ENCODE data around the gene OGDH.
A peak's percentile ranks its signal among the peaks of the same experiment; 100 is the strongest.
"Not testable (repeated sequence)": the region's sequence is repeated elsewhere in the genome, so short reads cannot be mapped to it uniquely, and the experiment has no call there.

OGDH gene

DNA sequence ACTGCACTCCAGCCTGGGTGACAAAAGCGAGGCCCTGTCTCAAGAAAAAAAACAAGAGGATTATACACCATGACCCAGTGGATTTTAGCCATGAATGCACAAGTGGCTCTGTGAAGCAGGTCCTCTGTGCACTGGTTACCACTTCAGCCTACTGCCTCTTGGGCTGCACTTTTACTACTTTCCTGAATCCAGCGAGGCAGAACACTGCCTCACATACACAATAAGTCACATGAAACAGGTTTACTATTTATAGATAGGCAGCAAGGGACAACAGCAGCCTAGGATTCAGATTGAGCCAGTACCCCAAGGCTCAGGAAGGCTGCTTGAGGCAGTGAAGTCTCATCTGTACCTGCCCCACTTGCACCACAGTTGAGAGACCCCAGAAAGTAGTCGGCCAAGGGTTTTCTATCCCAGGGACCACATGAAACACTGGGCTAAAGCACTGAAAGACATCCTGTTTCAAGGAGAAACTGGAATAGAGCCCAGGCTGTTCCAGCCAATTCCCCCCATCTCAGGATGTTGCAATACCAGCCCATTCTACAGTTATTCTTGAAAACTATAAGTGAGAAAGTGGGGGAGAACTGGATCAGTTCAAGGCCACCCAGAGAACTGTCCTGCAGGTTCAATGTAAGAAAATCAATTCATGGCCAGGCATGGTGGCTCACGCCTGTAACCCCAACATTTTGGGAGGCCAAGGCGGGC is 10.3 kb upstream of the OGDH start:
- TF ChIP-seq, protein P1, sequence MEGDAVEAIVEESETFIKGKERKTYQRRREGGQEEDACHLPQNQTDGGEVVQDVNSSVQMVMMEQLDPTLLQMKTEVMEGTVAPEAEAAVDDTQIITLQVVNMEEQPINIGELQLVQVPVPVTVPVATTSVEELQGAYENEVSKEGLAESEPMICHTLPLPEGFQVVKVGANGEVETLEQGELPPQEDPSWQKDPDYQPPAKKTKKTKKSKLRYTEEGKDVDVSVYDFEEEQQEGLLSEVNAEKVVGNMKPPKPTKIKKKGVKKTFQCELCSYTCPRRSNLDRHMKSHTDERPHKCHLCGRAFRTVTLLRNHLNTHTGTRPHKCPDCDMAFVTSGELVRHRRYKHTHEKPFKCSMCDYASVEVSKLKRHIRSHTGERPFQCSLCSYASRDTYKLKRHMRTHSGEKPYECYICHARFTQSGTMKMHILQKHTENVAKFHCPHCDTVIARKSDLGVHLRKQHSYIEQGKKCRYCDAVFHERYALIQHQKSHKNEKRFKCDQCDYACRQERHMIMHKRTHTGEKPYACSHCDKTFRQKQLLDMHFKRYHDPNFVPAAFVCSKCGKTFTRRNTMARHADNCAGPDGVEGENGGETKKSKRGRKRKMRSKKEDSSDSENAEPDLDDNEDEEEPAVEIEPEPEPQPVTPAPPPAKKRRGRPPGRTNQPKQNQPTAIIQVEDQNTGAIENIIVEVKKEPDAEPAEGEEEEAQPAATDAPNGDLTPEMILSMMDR (IDR thresholded peaks at IDR 0.05; ENCODE audit: borderline replicate concordance, insufficient read depth, low read depth, low read length), result no peak
- H3K4me3 ChIP-seq (ENCODE audit: low read depth, low read length), result no peak overlapping the region

DNA sequence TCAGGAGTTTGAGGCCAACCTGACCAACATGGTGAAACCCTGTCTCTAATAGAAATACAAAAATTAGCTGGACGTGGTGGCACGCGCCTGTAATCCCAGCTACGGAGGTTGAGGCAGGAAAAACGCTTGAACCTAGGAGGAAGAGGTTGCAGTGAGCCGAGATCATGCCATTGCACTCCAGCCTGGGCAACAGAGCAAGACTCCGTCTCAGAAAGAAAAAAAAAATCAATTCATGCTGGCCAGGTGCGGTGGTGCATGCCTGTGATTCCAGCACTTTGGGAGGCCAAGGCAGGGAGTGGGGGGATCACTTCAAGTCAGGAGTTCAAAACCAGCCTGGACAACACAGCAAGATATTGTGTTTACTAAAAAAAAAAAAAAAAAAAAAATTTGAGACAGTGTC is 9.2 kb upstream of the OGDH start:
- not testable (repeated sequence) for H3K4me3 ChIP-seq (ENCODE audit: low read depth, low read length)

DNA sequence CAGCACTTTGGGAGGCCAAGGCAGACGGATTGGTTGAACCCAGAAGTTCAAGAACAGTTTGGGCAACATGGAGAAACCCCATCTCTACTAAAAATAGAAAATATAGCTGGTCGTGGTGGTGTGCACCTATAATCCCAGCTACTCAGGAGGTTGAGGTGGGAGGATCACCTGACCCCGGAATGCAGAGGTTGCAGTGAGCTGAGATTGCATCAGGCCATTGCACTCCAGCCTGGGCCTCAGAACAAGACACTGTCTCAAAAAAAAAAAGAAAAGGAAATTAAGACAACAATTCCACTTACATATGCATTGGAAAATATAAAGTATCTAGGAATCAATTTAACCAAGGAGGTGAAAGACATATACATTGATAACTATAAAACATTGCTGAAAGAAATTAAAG is 7.2 kb upstream of the OGDH start:
- H3K4me3 ChIP-seq (ENCODE audit: low read depth, low read length), result no peak overlapping the region
- TF ChIP-seq, protein P1 (IDR thresholded peaks at IDR 0.05; ENCODE audit: borderline replicate concordance, insufficient read depth, low read depth, low read length), result no peak

DNA sequence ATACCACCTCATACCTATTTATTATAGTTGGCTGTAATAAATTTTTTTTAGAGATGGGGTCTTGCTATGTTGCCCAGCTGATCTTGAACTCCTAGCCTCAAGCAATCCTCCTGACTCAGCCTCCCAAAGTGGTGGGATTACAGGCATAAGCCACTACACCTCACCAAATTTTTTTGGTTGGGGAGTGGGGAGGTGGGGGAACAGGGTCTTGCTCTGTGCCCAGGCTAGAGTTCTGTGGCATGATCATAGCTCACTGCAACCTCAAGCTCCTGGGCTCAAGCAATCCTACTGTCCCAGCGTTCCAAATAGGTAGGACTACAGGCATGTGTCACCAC is 3.9 kb upstream of the OGDH start:
- TF ChIP-seq, protein P1 (IDR thresholded peaks at IDR 0.05; ENCODE audit: borderline replicate concordance, insufficient read depth, low read depth, low read length), result no peak

DNA sequence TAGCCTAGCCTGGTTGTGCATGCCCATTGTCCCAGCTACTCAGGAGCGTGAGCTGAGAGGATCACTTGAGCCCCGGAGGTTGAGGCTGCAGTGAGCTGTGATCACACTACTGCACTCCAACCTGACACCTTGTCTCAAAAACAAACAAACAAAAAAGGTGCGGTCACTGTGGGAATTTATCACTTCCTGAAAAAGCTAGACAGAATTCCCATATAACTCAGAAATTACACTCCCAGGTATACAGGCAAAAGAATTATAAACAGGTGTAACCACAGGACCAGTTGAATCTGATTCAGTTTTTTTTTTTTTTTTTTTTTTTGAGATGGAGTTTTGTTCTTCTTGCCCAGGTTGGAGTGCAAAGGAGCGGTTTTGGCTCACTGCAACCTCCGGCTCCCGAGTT is 3.2 kb upstream of the OGDH start:
- TF ChIP-seq, protein P1 (IDR thresholded peaks at IDR 0.05; ENCODE audit: borderline replicate concordance, insufficient read depth, low read depth, low read length), result no peak
- H3K4me3 ChIP-seq (ENCODE audit: low read depth, low read length), result no peak overlapping the region

More for the DNA sequence above, 3.9 kb upstream of the OGDH start:
- H3K4me3 ChIP-seq (ENCODE audit: low read depth, low read length), result no peak overlapping the region

DNA sequence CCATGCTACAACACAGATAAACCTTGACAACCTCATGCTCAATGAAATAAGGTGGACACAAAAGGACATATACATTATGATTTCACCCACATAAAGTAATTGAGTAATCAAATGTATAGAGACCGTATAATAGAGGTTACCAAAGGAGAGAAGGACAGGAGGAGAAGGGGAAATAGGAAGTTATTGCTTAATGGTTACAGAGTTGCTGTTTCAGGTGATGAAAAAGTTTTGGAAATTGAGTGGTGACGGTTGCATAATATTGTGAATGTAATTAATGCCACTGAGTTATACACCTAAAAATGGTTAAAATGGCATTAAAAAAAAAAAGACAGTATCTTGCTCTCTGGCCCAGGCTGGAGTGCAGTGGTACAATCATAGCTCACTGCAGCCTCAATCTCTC is 1.5 kb upstream of the OGDH start:
- H3K4me3 ChIP-seq (ENCODE audit: low read depth, low read length), result no peak overlapping the region
- TF ChIP-seq, protein P1 (IDR thresholded peaks at IDR 0.05; ENCODE audit: borderline replicate concordance, insufficient read depth, low read depth, low read length), result no peak

DNA sequence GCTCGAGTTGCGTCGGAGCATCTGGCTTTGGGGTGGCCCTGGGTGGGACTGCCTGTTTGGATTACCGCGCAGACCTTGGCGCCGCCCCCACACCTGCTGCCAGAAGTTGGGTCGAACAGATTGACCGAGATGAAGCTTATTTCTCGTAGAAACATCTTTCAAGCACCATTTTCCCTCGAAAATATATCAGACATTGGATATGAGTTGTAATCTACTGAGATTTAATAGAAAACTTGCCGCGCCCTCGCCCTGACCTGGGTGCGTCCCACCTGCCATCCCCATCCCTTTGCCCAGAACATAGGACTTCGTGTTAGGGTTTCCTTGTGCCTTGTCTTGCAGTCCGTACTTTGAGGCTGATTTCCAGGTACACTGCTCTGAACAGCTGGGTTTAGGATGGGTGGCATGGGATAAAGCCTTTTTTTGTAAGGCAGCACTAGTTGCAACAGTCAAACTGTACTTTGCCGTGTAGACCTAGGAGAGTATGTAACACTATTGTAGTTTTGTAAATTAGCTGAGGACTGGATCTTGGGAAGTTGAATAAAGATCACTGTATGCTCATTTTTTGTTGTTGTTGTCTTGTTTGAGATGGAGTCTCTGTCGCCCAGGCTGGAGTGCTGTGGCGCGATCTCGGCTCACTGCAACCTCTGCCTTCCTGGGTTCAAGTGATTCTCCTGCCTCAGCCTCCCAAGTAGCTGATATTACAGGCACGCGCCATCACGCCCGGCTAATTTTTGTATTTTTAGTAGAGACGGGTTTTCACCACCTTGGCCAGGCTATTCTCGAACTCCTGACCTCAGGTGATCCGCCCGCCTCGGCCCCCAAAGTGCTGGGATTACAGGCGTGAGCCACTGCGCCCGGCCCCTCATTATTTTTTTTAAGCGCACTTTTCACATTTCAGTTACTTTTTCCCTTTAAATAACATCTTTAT is 978 bp downstream of the OGDH start:
- peak overlapping the region; percentile 96 for H3K4me3 ChIP-seq (ENCODE audit: low read depth, low read length)
- TF ChIP-seq, protein P1 (IDR thresholded peaks at IDR 0.05; ENCODE audit: borderline replicate concordance, insufficient read depth, low read depth, low read length), result no peak
